A549 (cell line): ENCODE results near the gene CDH2. TPM values are rescaled to one million over a fixed set of nuclear protein-coding genes. Genes with fewer than 3 reads are reported as not detected.

Experiments
- ATAC-seq, 2 experiments: fragments of 200-7000 bp in 1 of 2; fragments of >200 bp in 1 of 2; cut with Nextera tagmentation in 1 of 2; cut with Tn5 transposase in 1 of 2; 3 replicates each; pipeline versions ENCODE4 v1.8.0 to v1.9.1; 2018 to 2020; ENCODE audit warnings: mild to moderate bottlenecking in 1 of 2, moderate library complexity in 1 of 2
- CTCF ChIA-PET: fragments of 300-600 bp; sonication (Branson Sonifier 250); formaldehyde crosslinking; extraction: SDS; loops from one replicate; lab custom pipeline; 2021; ENCODE audit warnings: antibody characterized with exemption, inconsistent platforms; lab: Yijun Ruan, JAX
- POLR2A ChIA-PET: fragments of 350-600 bp; formaldehyde crosslinking; extraction: SDS; loops from one replicate; lab custom pipeline; 2021; ENCODE audit warnings: antibody characterized with exemption, inconsistent platforms; lab: Yijun Ruan, JAX
- DNase-seq, 2 experiments: peaks; one replicate each; pipeline versions ENCODE4 v3.0.0 to v3.0.0-alpha.2; 2011 to 2016; ENCODE audit warnings: low read depth in 1 of 2, low spot score in 1 of 2
- FAIRE-seq: peaks from 2 replicates; lab custom pipeline; 2011; peaks lifted over from hg19 to GRCh38; lab: Jason Lieb, UNC
- H3K27ac ChIP-seq, 2 experiments: fragments of >200 bp; sonication (Bioruptor Twin); formaldehyde crosslinking; 3 replicates each; pipeline ENCODE4 v1.5.1; 2016 to 2017
- H3K4me1 ChIP-seq: fragments of >200 bp; sonication (Bioruptor Twin); formaldehyde crosslinking; 3 replicates; pipeline ENCODE4 v1.6.1; 2016
- H3K4me2 ChIP-seq: fragments of >200 bp; sonication (Bioruptor Twin); formaldehyde crosslinking; 3 replicates; pipeline ENCODE4 v1.6.1; 2016
- H3K4me3 ChIP-seq: fragments of >200 bp; sonication (Bioruptor Twin); formaldehyde crosslinking; 3 replicates; pipeline ENCODE4 v1.5.1; 2016
- H3K9me3 ChIP-seq: fragments of >200 bp; sonication (Bioruptor Twin); formaldehyde crosslinking; 3 replicates; pipeline ENCODE4 v1.6.1; 2016
- BHLHE40 ChIP-seq: IDR thresholded peaks from 2 replicates; pipeline ENCODE4 v1.6.1; 2012; ENCODE audit warnings: low read depth, low read length, inconsistent platforms
- CBX8 ChIP-seq: fragments of 200-600 bp; sonication (generic); IDR thresholded peaks from 2 replicates; pipeline ENCODE4 v1.6.1; 2016
- CTCF ChIP-seq: fragments of >200 bp; sonication (Bioruptor Twin); formaldehyde crosslinking; IDR thresholded peaks from 3 replicates; pipeline ENCODE4 v1.5.1; 2016
- EP300 ChIP-seq, 2 experiments: fragments of >200 bp; sonication (Bioruptor Twin); formaldehyde crosslinking; IDR thresholded peaks; 2 replicates in 1 of 2; 3 replicates in 1 of 2; pipeline ENCODE4 v1.6.1; 2016 to 2017
- FOSB ChIP-seq: fragments of 250-450 bp; sonication (Bioruptor Pico); IDR thresholded peaks from 2 replicates; pipeline ENCODE4 v1.5.0; 2020; ENCODE audit warnings: mild to moderate bottlenecking, moderate library complexity
- FOSL2 ChIP-seq, 2 experiments: fragments of 450-650 bp in 1 of 2; fragments of >200 bp in 1 of 2; sonication (Bioruptor Twin) in 1 of 2; formaldehyde crosslinking; IDR thresholded peaks; 2 replicates each; pipeline versions ENCODE4 v1.5.0 to v1.6.1; 2016 to 2020; ENCODE audit warnings: mild to moderate bottlenecking in 1 of 2, moderate library complexity in 1 of 2
- HEYL ChIP-seq: fragments of 250-450 bp; sonication (Bioruptor Pico); IDR thresholded peaks from 2 replicates; pipeline ENCODE4 v1.8.0; 2021; ENCODE audit warnings: mild to moderate bottlenecking, moderate library complexity
- HOXB5 ChIP-seq: fragments of 250-450 bp; sonication (Bioruptor Pico); IDR thresholded peaks from 2 replicates; pipeline ENCODE4 v1.5.0; 2020; ENCODE audit warnings: mild to moderate bottlenecking, moderate library complexity
- JUN ChIP-seq, 2 experiments: fragments of >200 bp; sonication (Bioruptor Twin); formaldehyde crosslinking; IDR thresholded peaks; 2 replicates in 1 of 2; 3 replicates in 1 of 2; pipeline ENCODE4 v1.6.1; 2016 to 2017
- JUNB ChIP-seq: fragments of >200 bp; sonication (Bioruptor Twin); formaldehyde crosslinking; IDR thresholded peaks from 2 replicates; pipeline ENCODE4 v1.6.1; 2016
- KDM1A ChIP-seq: fragments of 200-600 bp; sonication (generic); IDR thresholded peaks from 2 replicates; pipeline ENCODE4 v1.6.1; 2016; ENCODE audit warnings: low read depth, mild to moderate bottlenecking
- MAFK ChIP-seq: fragments of 450-650 bp; IDR thresholded peaks from 2 replicates; pipeline ENCODE4 v1.6.1; 2014; ENCODE audit not compliant: partially characterized antibody
- NPAS2 ChIP-seq: fragments of 250-450 bp; sonication (Bioruptor Pico); IDR thresholded peaks from 2 replicates; pipeline ENCODE4 v1.8.0; 2022; ENCODE audit warnings: mild to moderate bottlenecking, moderate library complexity, borderline replicate concordance
- PHF8 ChIP-seq: fragments of 200-600 bp; sonication (generic); IDR thresholded peaks from 2 replicates; pipeline ENCODE4 v1.6.1; 2016; ENCODE audit warnings: low read depth, mild to moderate bottlenecking, antibody characterized with exemption, moderate library complexity, borderline replicate concordance
- RAD21 ChIP-seq, 2 experiments: fragments of >200 bp in 1 of 2; sonication (Bioruptor Twin) in 1 of 2; formaldehyde crosslinking in 1 of 2; IDR thresholded peaks in 1 of 2; conservative IDR thresholded peaks in 1 of 2; 2 replicates in 1 of 2; 3 replicates in 1 of 2; pipeline ENCODE4 v1.6.1; 2012 to 2018; ENCODE audit warnings: inconsistent platforms in 1 of 2
- REST ChIP-seq: fragments of 200-600 bp; sonication (generic); IDR thresholded peaks from 2 replicates; pipeline ENCODE4 v1.6.1; 2016; ENCODE audit warnings: antibody characterized with exemption, mild to moderate bottlenecking, moderate library complexity
- RNF2 ChIP-seq: fragments of 200-600 bp; sonication (generic); IDR thresholded peaks from 2 replicates; pipeline ENCODE4 v1.6.1; 2016; ENCODE audit warnings: low read depth, mild to moderate bottlenecking, antibody characterized with exemption, moderate library complexity, borderline replicate concordance
- SREBF2 ChIP-seq: fragments of 450-650 bp; IDR thresholded peaks from 2 replicates; pipeline ENCODE4 v1.6.1; 2014; ENCODE audit warnings: mild to moderate bottlenecking, moderate library complexity
- TFCP2L1 ChIP-seq: fragments of 250-450 bp; sonication (Bioruptor Pico); IDR thresholded peaks from 2 replicates; pipeline ENCODE4 v1.5.0; 2021; ENCODE audit warnings: mild to moderate bottlenecking
- USF2 ChIP-seq: fragments of 450-650 bp; IDR thresholded peaks from 2 replicates; pipeline ENCODE4 v1.6.1; 2014; ENCODE audit warnings: antibody characterized with exemption
- ZC3H11A ChIP-seq: fragments of 450-650 bp; IDR thresholded peaks from 2 replicates; pipeline ENCODE4 v1.6.1; 2014; ENCODE audit warnings: antibody characterized with exemption, mild to moderate bottlenecking
- WGBS: methylation state at CpG from one replicate; pipeline ENCODE4 v1.1.6; 2017; ENCODE audit errors: missing lambda C conversion rate; 5-methylcytosine and 5-hydroxymethylcytosine counted together
- polyA plus RNA-seq, 4 experiments: library from polyadenylated mRNA; depleted of rRNA in 3 of 4; stranded (reverse); fragments of >200 nt; fragmentation: RNase III in 1 of 4; extraction: RNeasy Plus Mini Kit Qiagen cat#74134 plus additional on column Dnase treatment in 1 of 4; gene quantifications; 2 replicates in 3 of 4; 3 replicates in 1 of 4; pipeline ENCODE4 v1.2.3, GENCODE V29; 2011 to 2017

Gene CDH2
- polyA plus RNA-seq, 2 of the 4 experiments (the other 2 are of a cell fraction): 54.0 to 71.9 TPM

- ATAC-seq: no peak
- TF ChIP-seq CTCF (no peak), REST (no peak), ZC3H11A (no peak), RAD21 (conservative IDR thresholded peaks at IDR 0.05 in 1 of 2, IDR thresholded peaks at IDR 0.05 in 1 of 2) (no peak), USF2 (no peak), JUNB (no peak), NPAS2 (CRISPR knock-in tag) (no peak), HEYL (CRISPR knock-in tag) (no peak), PHF8 (no peak), KDM1A (no peak), CBX8 (no peak)
- TF ChIP-seq, all 56 proteins: peak for 0
- 53% methylated on average over 3 of the region's 3 CpGs for WGBS
Measured at GRCh38 chr18:28123401-28124030, 53.4 kb downstream of the CDH2 start.

GRCh38 chr18:28120828-28121515, 56.0 kb downstream of the CDH2 start:
- FAIRE-seq: no peak
- Histone ChIP-seq H3K9me3 (no peaks in the 10 kb centered on the region), H3K4me1 (peaks cover 39% of the 10 kb centered on the region), H3K4me3 (no peak overlapping the region), H3K4me2 (no peak overlapping the region), H3K27ac (no peak overlapping the region)
- CTCF ChIA-PET: no interaction called here
- 95% methylated on average over 2 of the region's 2 CpGs for WGBS
- no peak for DNase-seq
- no peak for ATAC-seq
- TF ChIP-seq JUNB: no peak
- no peak for TF ChIP-seq HOXB5 (CRISPR knock-in tag)
- TF ChIP-seq JUN (IDR thresholded peaks at IDR 0.05): no peak
- TF ChIP-seq BHLHE40: no peak
- no peak for TF ChIP-seq RNF2
- no peak for TF ChIP-seq SREBF2
- no peak for TF ChIP-seq MAFK
- no peak for TF ChIP-seq FOSL2 (IDR thresholded peaks at IDR 0.05)
- no peak for TF ChIP-seq FOSL2 (CRISPR knock-in tag; IDR thresholded peaks at IDR 0.05)
- no peak for TF ChIP-seq ZC3H11A
- TF ChIP-seq PHF8: no peak
- no peak for TF ChIP-seq EP300 (IDR thresholded peaks at IDR 0.05)
- no peak for TF ChIP-seq FOSB (CRISPR knock-in tag)
- no peak for TF ChIP-seq TFCP2L1 (CRISPR knock-in tag)
- POLR2A ChIA-PET: no interaction called here

More at GRCh38 chr18:28123401-28124030, 53.4 kb downstream of the CDH2 start:
- CTCF ChIA-PET: no interaction called here
- FAIRE-seq (no peak), DNase-seq (no peak)
- Histone ChIP-seq H3K4me1 (peaks cover 52% of the 10 kb centered on the region), H3K27ac (no peak overlapping the region), H3K4me2 (peak overlapping the region; percentile 52), H3K9me3 (no peaks in the 10 kb centered on the region), H3K4me3 (no peak overlapping the region)
- POLR2A ChIA-PET: interaction anchor here (0.5 kb wide), 1 partner anchor 173 kb away, joined by 3 read pairs; no protein-coding TSS in a partner anchor
